PC-3 (cell line): ENCODE measurements around the gene WNT7A.

Experiments
- EZH2 ChIP-seq: fragments of 300-600 bp; sonication (generic); IDR thresholded peaks from one replicate; pipeline ENCODE4 v1.6.1; 2017; ENCODE audit warnings: antibody characterized with exemption, mild to moderate bottlenecking, low read length; ENCODE audit not compliant: unreplicated experiment
- EZH2phosphoT487 ChIP-seq: fragments of 300-600 bp; sonication (generic); IDR thresholded peaks from 2 replicates; pipeline ENCODE4 v1.6.1; 2018; ENCODE audit warnings: mild to moderate bottlenecking, antibody characterized with exemption, low read length, borderline replicate concordance
- TF ChIP-seq, protein P1 (sequence below): fragments of 300-600 bp; sonication (generic); conservative IDR thresholded peaks from 2 replicates; pipeline ENCODE4 v1.5.1; 2017; ENCODE audit warnings: antibody characterized with exemption, low read depth, mild to moderate bottlenecking, low read length

GRCh38 chr3:13792051-13792490 is 87.8 kb downstream of the WNT7A start:
- TF ChIP-seq, protein P1, sequence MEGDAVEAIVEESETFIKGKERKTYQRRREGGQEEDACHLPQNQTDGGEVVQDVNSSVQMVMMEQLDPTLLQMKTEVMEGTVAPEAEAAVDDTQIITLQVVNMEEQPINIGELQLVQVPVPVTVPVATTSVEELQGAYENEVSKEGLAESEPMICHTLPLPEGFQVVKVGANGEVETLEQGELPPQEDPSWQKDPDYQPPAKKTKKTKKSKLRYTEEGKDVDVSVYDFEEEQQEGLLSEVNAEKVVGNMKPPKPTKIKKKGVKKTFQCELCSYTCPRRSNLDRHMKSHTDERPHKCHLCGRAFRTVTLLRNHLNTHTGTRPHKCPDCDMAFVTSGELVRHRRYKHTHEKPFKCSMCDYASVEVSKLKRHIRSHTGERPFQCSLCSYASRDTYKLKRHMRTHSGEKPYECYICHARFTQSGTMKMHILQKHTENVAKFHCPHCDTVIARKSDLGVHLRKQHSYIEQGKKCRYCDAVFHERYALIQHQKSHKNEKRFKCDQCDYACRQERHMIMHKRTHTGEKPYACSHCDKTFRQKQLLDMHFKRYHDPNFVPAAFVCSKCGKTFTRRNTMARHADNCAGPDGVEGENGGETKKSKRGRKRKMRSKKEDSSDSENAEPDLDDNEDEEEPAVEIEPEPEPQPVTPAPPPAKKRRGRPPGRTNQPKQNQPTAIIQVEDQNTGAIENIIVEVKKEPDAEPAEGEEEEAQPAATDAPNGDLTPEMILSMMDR, result no peak
- TF ChIP-seq EZH2phosphoT487, result no peak
- no peak for TF ChIP-seq EZH2
